SK-N-MC (cell line): Measurements from ENCODE around the gene CDC42SE2.

Experiments
- EZH2 ChIP-seq: fragments of 200-600 bp; sonication (generic); IDR thresholded peaks from one replicate; pipeline ENCODE4 v1.6.1; 2017; ENCODE audit warnings: antibody characterized with exemption
- POLR2AphosphoS5 ChIP-seq: IDR thresholded peaks from 2 replicates; pipeline ENCODE4 v1.6.1; 2012; ENCODE audit warnings: mild to moderate bottlenecking, low read depth, low read length, borderline replicate concordance

DNA sequence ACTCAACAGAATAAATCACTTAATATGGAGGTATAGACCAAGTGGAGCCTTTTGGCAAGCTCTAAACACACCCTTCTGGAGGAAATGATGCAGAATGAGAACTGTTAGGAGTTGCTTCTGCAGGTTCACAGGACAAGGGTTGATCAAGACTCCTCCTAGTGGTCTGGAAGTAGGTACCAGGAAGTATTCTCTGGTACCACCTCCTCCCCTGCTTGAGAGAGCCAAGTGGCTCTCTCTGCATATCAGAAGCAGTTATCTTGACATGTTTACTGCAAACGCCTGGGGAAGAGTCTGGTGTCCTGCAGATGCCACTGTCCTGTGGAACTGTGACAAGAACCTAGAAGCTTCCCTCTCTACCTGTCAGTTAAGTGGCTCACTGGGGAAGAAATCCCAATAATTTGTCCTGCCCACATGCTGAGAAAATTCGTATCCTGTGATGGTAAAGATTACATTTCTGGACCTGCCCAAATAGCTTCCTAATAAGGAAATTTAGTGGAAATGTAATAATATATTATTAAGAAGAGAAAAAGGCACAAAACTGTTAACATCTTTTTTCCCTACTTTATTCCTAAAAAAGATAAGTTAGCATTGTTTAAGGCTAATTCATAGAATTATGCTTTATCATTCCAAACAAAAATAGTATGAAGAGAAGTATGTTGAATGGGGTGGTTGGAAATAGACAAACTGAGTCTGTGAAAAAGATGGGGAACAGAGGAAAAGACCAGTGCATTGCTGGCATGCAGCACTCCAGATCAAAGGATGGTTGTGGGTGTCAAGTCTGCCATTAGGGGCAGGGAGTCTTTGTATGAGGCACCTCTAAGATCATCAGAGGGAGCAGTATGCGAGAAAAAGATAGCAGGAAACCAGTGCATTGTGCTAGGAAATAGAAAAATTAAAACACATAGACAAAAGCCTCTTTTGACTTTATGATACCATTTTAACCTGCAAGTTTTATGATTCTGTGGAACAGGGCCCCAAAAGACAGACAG lies 118.8 kb downstream of the CDC42SE2 start:
- TF ChIP-seq POLR2AphosphoS5 (no peak), EZH2 (no peak)
